ENCODE measurements around the gene MAB21L3. TPM values are rescaled to one million over a fixed set of nuclear protein-coding genes. Genes with fewer than 3 reads are reported as not detected.

The MAB21L3 gene
- total RNA-seq, 3 donors from 2014 or later, result 1.7 to 6.4 (median 4.7) TPM

DNA sequence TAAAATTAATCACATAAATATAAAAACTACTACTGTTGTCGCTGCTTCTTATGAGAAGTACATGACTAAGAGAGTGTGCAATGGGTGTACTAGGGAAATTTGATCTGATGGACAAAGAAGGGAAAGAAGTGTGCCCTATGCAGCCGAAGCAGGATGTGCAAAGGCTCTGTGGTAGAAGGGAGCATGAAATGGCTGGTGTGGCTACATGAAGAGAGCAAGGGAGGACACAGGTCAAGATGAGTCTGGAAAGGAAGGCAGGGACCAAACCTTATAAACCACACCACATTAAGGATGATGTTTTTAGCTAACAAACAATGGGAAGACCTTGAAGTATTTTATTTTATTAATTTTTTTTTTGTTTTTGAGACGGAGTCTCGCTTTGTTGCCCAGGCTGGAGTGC, 20.0 kb downstream of the MAB21L3 start:
- TF ChIP-seq CTCF (IDR thresholded peaks at IDR 0.05), result no peak
- H3K9me3 ChIP-seq, result no peaks in the 10 kb centered on the region
- DNase-seq (no peak), ATAC-seq (no peak)
- no peaks in the 10 kb centered on the region for H3K36me3 ChIP-seq (ENCODE audit: low read depth)
- intact Hi-C loops (cut with DNase I, micrococcal nuclease), result no loop called here
- H3K4me1 ChIP-seq (ENCODE audit: low read depth), result no peaks in the 10 kb centered on the region
- H3K4me3 ChIP-seq, result no peak overlapping the region

- intact Hi-C loops (cut with DNase I, micrococcal nuclease), result no loop called here
- Histone ChIP-seq H3K4me3 (no peak overlapping the region), H3K36me3 (ENCODE audit: low read depth) (no peaks in the 10 kb centered on the region), H3K9me3 (no peaks in the 10 kb centered on the region), H3K4me1 (ENCODE audit: low read depth) (no peaks in the 10 kb centered on the region)
- ATAC-seq (no peak), DNase-seq (no peak)
- no peak for TF ChIP-seq CTCF (IDR thresholded peaks at IDR 0.05)
These were observed 20.8 kb downstream of the MAB21L3 start for GRCh38 chr1:116131866-116132605.

- no peaks in the 10 kb centered on the region for H3K9me3 ChIP-seq
- H3K36me3 ChIP-seq (ENCODE audit: low read depth), result no peaks in the 10 kb centered on the region
- no peak for ATAC-seq
- H3K4me3 ChIP-seq, result no peak overlapping the region
- no peak for TF ChIP-seq CTCF (IDR thresholded peaks at IDR 0.05)
- H3K4me1 ChIP-seq (ENCODE audit: low read depth), result no peaks in the 10 kb centered on the region
- intact Hi-C loops (cut with DNase I, micrococcal nuclease), result no loop called here
- no peak for DNase-seq
These were observed 22.7 kb downstream of the MAB21L3 start for GRCh38 chr1:116133696-116134475.

- ATAC-seq, result no peak
- Histone ChIP-seq H3K9me3 (no peaks in the 10 kb centered on the region), H3K36me3 (ENCODE audit: low read depth) (no peaks in the 10 kb centered on the region), H3K4me3 (no peak overlapping the region), H3K4me1 (ENCODE audit: low read depth) (no peaks in the 10 kb centered on the region)
- intact Hi-C loops (cut with DNase I, micrococcal nuclease), result no loop called here
- no peak for TF ChIP-seq CTCF (IDR thresholded peaks at IDR 0.05)
- no peak for DNase-seq
These were observed 23.2 kb downstream of the MAB21L3 start for GRCh38 chr1:116134476-116134773.

DNA sequence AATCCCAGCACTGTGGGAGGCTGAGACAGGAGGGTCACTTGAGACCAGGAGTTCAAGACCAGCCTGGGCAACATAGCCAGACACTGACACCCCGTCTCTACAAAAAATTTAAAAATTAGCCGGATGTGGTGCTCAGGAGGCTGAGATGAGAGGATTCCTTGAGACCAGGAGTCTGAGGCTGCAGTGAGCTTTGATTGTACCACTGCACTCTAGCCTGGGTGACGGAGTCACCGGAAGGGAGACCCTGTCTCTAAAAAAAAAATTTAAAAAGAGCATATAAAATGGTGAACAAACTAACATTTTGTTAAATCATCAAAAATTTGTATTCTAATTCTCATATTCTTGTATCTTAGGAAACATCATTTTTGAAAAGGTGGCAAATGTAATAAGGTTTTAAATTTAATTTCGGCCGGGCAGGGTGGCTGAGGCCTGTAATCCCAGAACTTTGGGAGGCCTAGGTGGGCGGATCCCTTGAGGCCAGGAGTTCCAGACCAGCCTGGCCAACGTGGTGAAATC, 27.1 kb downstream of the MAB21L3 start:
- ATAC-seq (no peak), DNase-seq (no peak)
- no peak for TF ChIP-seq CTCF (IDR thresholded peaks at IDR 0.05)

More for the DNA sequence above, 27.1 kb downstream of the MAB21L3 start:
- intact Hi-C loops (cut with DNase I, micrococcal nuclease), result loop anchor here in 1 of 2 donors (5.0 kb wide), 2 partner anchors 234 to 359 kb away; partner anchors contain the start of gene ATP1A1
- Histone ChIP-seq H3K9me3 (no peaks in the 10 kb centered on the region), H3K4me1 (ENCODE audit: low read depth) (no peaks in the 10 kb centered on the region), H3K36me3 (ENCODE audit: low read depth) (no peaks in the 10 kb centered on the region), H3K4me3 (no peak overlapping the region)

Measured in mucosa of descending colon (tissue), 3 donors.